DOHH2 (cell line): ENCODE measurements around the gene PRKAB1.

ENCODE experiments used
- H3F3A ChIP-seq: fragments of 200-600 bp; sonication (generic), shearing (Covaris generic); 2 replicates; pipeline ENCODE4 v1.6.0; 2016; ENCODE audit warnings: antibody characterized with exemption, mild to moderate bottlenecking; ENCODE audit not compliant: control insufficient read depth, insufficient read depth
- H3K27ac ChIP-seq: fragments of 200-600 bp; sonication (generic); 2 replicates; pipeline ENCODE4 v1.5.1; 2014; ENCODE audit warnings: low read depth, mild to moderate bottlenecking, low read length, moderate library complexity
- H3K27me3 ChIP-seq: fragments of 200-600 bp; sonication (generic); 2 replicates; pipeline ENCODE4 v1.6.1; 2014; ENCODE audit warnings: mild to moderate bottlenecking, low read length, mixed read lengths; ENCODE audit not compliant: control insufficient read depth
- H3K36me3 ChIP-seq: fragments of 200-600 bp; sonication (generic); 2 replicates; pipeline ENCODE4 v1.6.1; 2014; ENCODE audit warnings: mild to moderate bottlenecking, low read length, moderate library complexity, mixed read lengths; ENCODE audit not compliant: control insufficient read depth
- H3K4me1 ChIP-seq: fragments of 200-600 bp; sonication (generic); 2 replicates; pipeline ENCODE4 v1.6.1; 2014; ENCODE audit warnings: mild to moderate bottlenecking, low read length, mixed read lengths; ENCODE audit not compliant: control insufficient read depth
- H3K4me2 ChIP-seq: fragments of 200-600 bp; sonication (generic); 2 replicates; pipeline ENCODE4 v1.6.0; 2014; ENCODE audit warnings: mild to moderate bottlenecking, low read length, moderate library complexity
- H3K4me3 ChIP-seq: fragments of 200-600 bp; sonication (generic); 2 replicates; pipeline ENCODE4 v1.5.1; 2014; ENCODE audit warnings: mild to moderate bottlenecking, low read length, mixed read lengths
- H3K79me2 ChIP-seq: fragments of 200-600 bp; sonication (generic); 2 replicates; pipeline ENCODE4 v1.6.1; 2014; ENCODE audit warnings: mild to moderate bottlenecking, low read length, mixed read lengths; ENCODE audit not compliant: control insufficient read depth
- H3K9me2 ChIP-seq: fragments of 200-600 bp; sonication (generic); replicated peaks from 2 replicates; pipeline ENCODE4 v1.6.1; 2014; ENCODE audit warnings: mild to moderate bottlenecking, low read length, mixed read lengths; ENCODE audit not compliant: control insufficient read depth
- H3K9me3 ChIP-seq: fragments of 200-600 bp; sonication (generic); 2 replicates; pipeline ENCODE4 v1.6.1; 2014; ENCODE audit warnings: antibody characterized with exemption, low read length, mixed read lengths; ENCODE audit not compliant: control insufficient read depth, insufficient read depth
- H4K20me1 ChIP-seq: fragments of 200-600 bp; sonication (generic); 2 replicates; pipeline ENCODE4 v1.6.0; 2014; ENCODE audit warnings: low read depth, mild to moderate bottlenecking, antibody characterized with exemption, low read length, moderate library complexity; ENCODE audit not compliant: control insufficient read depth, insufficient read depth
- EZH2phosphoT487 ChIP-seq: fragments of 200-600 bp; sonication (generic); IDR thresholded peaks from 2 replicates; pipeline ENCODE4 v1.6.1; 2017; ENCODE audit warnings: borderline replicate concordance, mild to moderate bottlenecking, antibody characterized with exemption, low read length, moderate library complexity, mixed read lengths
- TF ChIP-seq, protein P1 (sequence below): fragments of 200-600 bp; sonication (generic); IDR thresholded peaks from one replicate; pipeline ENCODE4 v1.5.1; 2014; ENCODE audit warnings: antibody characterized with exemption, mild to moderate bottlenecking, low read depth, low read length; ENCODE audit not compliant: poor library complexity, severe bottlenecking

The PRKAB1 gene

DNA sequence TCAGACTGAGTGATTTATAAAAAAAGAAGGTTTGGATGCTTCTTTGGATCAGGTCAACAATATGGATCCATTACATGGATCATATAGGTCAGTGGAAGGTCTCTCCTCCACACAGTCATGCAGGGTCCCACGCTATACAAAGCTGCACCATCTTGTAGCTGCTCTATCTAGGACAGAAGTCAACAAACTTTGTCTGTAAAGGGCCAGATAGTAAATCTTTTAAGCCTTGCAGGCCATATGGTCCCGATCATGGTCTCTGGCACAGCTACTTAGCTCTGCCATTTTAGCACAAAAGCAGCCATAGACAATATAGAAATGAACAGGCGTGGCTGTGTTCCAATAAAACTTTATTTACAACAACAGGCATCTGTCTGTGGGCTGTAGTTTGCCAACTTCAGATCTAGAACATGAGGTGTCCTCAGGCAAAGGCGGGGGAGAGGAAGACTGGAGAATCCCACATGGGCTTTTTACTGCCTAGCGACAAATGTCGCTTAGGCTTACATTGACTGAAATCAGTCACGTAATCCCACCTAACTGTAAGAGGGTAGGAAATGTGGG, 37.6 kb upstream of the PRKAB1 start:
- Histone ChIP-seq H3K4me1 (no peaks in the 10 kb centered on the region), H3K9me3 (no peaks in the 10 kb centered on the region), H3K79me2 (no peaks in the 10 kb centered on the region), H4K20me1 (no peaks in the 10 kb centered on the region), H3F3A (no peaks in the 10 kb centered on the region), H3K27ac (no peak overlapping the region), H3K4me2 (no peak overlapping the region), H3K9me2 (no peaks in the 10 kb centered on the region), H3K27me3 (peaks cover 10% of the 10 kb centered on the region), H3K4me3 (no peak overlapping the region), H3K36me3 (no peaks in the 10 kb centered on the region)
- TF ChIP-seq, protein P1, sequence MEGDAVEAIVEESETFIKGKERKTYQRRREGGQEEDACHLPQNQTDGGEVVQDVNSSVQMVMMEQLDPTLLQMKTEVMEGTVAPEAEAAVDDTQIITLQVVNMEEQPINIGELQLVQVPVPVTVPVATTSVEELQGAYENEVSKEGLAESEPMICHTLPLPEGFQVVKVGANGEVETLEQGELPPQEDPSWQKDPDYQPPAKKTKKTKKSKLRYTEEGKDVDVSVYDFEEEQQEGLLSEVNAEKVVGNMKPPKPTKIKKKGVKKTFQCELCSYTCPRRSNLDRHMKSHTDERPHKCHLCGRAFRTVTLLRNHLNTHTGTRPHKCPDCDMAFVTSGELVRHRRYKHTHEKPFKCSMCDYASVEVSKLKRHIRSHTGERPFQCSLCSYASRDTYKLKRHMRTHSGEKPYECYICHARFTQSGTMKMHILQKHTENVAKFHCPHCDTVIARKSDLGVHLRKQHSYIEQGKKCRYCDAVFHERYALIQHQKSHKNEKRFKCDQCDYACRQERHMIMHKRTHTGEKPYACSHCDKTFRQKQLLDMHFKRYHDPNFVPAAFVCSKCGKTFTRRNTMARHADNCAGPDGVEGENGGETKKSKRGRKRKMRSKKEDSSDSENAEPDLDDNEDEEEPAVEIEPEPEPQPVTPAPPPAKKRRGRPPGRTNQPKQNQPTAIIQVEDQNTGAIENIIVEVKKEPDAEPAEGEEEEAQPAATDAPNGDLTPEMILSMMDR = no peak
- no peak for TF ChIP-seq EZH2phosphoT487

DNA sequence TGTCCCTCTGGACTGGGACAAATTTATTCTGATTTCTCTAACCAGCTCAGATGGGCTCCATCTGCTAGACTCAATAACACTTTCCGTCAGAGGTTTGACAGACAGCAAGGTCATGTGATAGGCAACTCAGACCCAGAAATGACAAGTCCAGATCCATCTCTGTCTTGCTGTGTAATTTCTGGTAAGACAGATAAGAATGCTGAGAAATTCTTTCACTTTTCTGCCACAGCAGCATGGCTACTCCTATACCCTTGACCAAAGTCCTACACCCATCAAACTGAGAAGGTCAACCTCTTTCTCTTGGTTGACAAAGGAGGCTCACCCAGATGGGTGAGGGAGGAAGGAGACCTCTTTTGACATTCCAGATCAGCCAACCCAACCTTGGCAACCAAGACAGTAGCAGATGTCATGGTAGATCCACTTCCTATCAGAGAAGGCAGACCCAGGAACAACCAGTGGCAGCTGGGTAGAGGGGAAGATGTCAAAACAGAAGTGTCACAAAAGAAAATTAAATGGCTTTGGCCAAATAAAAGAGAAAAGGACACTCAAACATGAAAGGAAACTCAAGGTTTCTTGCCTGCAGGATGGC, 36.9 kb upstream of the PRKAB1 start:
- Histone ChIP-seq H3K4me1 (no peaks in the 10 kb centered on the region), H3K4me3 (no peak overlapping the region), H3K9me3 (no peaks in the 10 kb centered on the region), H3K4me2 (no peak overlapping the region), H3K79me2 (no peaks in the 10 kb centered on the region), H3K27me3 (peaks cover 10% of the 10 kb centered on the region), H3K9me2 (no peaks in the 10 kb centered on the region), H3K36me3 (no peaks in the 10 kb centered on the region), H3K27ac (no peak overlapping the region), H4K20me1 (no peaks in the 10 kb centered on the region), H3F3A (no peaks in the 10 kb centered on the region)
- TF ChIP-seq, protein P1 = no peak
- TF ChIP-seq EZH2phosphoT487 = no peak

DNA sequence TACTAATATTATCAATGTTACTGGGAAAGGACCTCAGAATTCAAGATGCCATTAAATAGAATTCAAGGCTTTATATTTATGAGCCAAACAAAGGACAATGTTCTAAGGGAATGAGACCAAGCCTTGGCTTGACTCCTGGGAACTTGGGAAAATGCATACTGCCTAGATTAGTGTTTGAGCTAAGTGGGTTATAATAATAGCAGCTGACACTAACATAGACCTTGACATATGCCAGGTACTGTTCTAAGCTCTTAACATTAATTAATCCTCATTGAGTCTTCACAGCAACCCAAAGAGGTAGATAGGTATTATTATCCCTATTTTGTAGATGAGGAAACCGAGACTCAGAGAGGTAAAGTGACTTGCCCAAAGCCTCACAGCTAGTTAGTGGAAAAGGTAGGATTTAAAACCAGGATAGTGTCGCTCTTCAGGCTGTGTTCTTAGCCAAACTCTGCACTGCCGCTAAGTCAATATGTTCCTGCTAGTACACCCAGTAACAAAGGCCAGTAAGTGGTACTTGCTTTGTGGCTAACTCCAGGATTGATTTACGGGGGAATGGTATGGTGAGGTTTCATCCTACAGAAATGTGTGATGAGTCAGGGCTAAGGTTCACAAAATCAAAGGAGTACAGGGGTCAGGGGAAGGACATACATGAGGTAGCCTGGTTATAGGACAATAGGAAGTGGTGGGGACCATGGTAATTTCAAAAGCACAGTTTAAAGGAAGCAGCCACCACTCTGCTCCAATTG, 35.8 kb upstream of the PRKAB1 start:
- H3K4me3 ChIP-seq = no peak overlapping the region
- H3K9me2 ChIP-seq = no peaks in the 10 kb centered on the region
- H4K20me1 ChIP-seq = no peaks in the 10 kb centered on the region
- H3F3A ChIP-seq = no peaks in the 10 kb centered on the region
- H3K27ac ChIP-seq = no peak overlapping the region
- no peaks in the 10 kb centered on the region for H3K79me2 ChIP-seq
- no peaks in the 10 kb centered on the region for H3K36me3 ChIP-seq
- no peak for TF ChIP-seq EZH2phosphoT487
- TF ChIP-seq, protein P1 = no peak
- H3K4me2 ChIP-seq = no peak overlapping the region
- no peaks in the 10 kb centered on the region for H3K9me3 ChIP-seq
- no peaks in the 10 kb centered on the region for H3K4me1 ChIP-seq
- peaks cover 16% of the 10 kb centered on the region for H3K27me3 ChIP-seq
